Endothelial cell of umbilical vein (primary cell): ENCODE results near the gene TOP3B.

Source experiments
- MAX ChIP-seq: IDR thresholded peaks from 2 replicates; pipeline ENCODE4 v1.6.1; 2011; ENCODE audit not compliant: insufficient read depth, insufficient read length
- POLR2A ChIP-seq: IDR thresholded peaks from 2 replicates; pipeline ENCODE4 v1.6.1; 2012; ENCODE audit warnings: low read depth, mild to moderate bottlenecking, control low read depth, low read length

GRCh38 chr22:22006596-22006990, 24.0 kb upstream of the TOP3B start:
- TF ChIP-seq POLR2A (no peak), MAX (no peak)
